A673 (cell line): ENCODE data around the gene NAALADL2. TPM values are rescaled to one million over a fixed set of nuclear protein-coding genes. Genes with fewer than 3 reads are reported as not detected.

Experiments used
- BruUV-seq: library from RNA; stranded (reverse); fragments of 400-500 nt; replicated peaks from 2 replicates; lab custom pipeline; 2021; lab: Mats Ljungman, UMichigan
- CTCF ChIA-PET: fragments of 300-600 bp; sonication (Branson Sonifier 250); formaldehyde crosslinking; loops from one replicate; lab custom pipeline; 2022; ENCODE audit warnings: antibody characterized with exemption; lab: Charles Lee
- POLR2A ChIA-PET: fragments of 300-600 bp; sonication (Branson Sonifier 250); formaldehyde crosslinking; loops from one replicate; lab custom pipeline; 2022; ENCODE audit warnings: antibody characterized with exemption; ENCODE audit not compliant: low non-redundant PET; lab: Charles Lee
- DNase-seq: peaks from one replicate; pipeline ENCODE4 v3.0.0-alpha.2; 2015; ENCODE audit warnings: low spot score
- H3K27ac ChIP-seq: fragments of 200-600 bp; sonication (generic); 2 replicates; pipeline ENCODE4 v1.5.1; 2016; ENCODE audit warnings: mixed run types, low read depth, mild to moderate bottlenecking, mixed read lengths, antibody characterized with exemption, low read length; ENCODE audit not compliant: poor library complexity, severe bottlenecking
- H3K27me3 ChIP-seq: fragments of 200-600 bp; sonication (generic); replicated peaks from 2 replicates; pipeline ENCODE4 v1.6.1; 2017; ENCODE audit warnings: mixed run types, low read depth, mild to moderate bottlenecking, mixed read lengths, antibody characterized with exemption, low read length; ENCODE audit not compliant: insufficient read depth, poor library complexity
- H3K36me3 ChIP-seq: fragments of 200-600 bp; sonication (generic); 2 replicates; pipeline ENCODE4 v1.6.1; 2016; ENCODE audit warnings: mixed run types, mild to moderate bottlenecking, mixed read lengths, antibody characterized with exemption, low read length; ENCODE audit not compliant: insufficient read depth, poor library complexity, severe bottlenecking
- H3K4me1 ChIP-seq: fragments of 200-600 bp; sonication (generic); 2 replicates; pipeline ENCODE4 v1.6.1; 2017; ENCODE audit warnings: mixed run types, mild to moderate bottlenecking, mixed read lengths, antibody characterized with exemption, low read length; ENCODE audit not compliant: insufficient read depth, poor library complexity, severe bottlenecking
- H3K4me3 ChIP-seq: fragments of 200-600 bp; sonication (generic); 2 replicates; pipeline ENCODE4 v1.5.1; 2016; ENCODE audit warnings: low read depth, mixed run types, mild to moderate bottlenecking, mixed read lengths, low read length; ENCODE audit not compliant: poor library complexity, severe bottlenecking
- H3K9me3 ChIP-seq: fragments of 200-600 bp; sonication (generic); 2 replicates; pipeline ENCODE4 v1.6.1; 2016; ENCODE audit warnings: mixed run types, low read depth, mild to moderate bottlenecking, mixed read lengths, antibody characterized with exemption, low read length; ENCODE audit not compliant: poor library complexity, severe bottlenecking
- CTCF ChIP-seq: fragments of 300-800, 200-600 bp; sonication (generic); conservative IDR thresholded peaks from 2 replicates; pipeline ENCODE4 v1.5.1; 2017; ENCODE audit warnings: low read depth, mild to moderate bottlenecking, antibody characterized with exemption, low read length, moderate library complexity, mixed read lengths
- EZH2 ChIP-seq: fragments of 200-600 bp; sonication (generic); IDR thresholded peaks from 2 replicates; pipeline ENCODE4 v1.6.1; 2017; ENCODE audit warnings: borderline replicate concordance, low read depth, mild to moderate bottlenecking, mixed read lengths, antibody characterized with exemption, low read length; ENCODE audit not compliant: poor library complexity, severe bottlenecking
- intact Hi-C: fragments of 100-400 bp; cut with micrococcal nuclease; formaldehyde crosslinking; loops from one replicate; pipeline ENCODE4 v1.10.0; 2022; ENCODE audit not compliant: unreplicated experiment
- total RNA-seq: library from RNA; stranded (reverse); gene quantifications from 2 replicates; pipeline ENCODE4 v1.2.3, GENCODE V29; 2021

NAALADL2 gene
- total RNA-seq, 1 experiment from 2014 or later: 0.64 TPM

- ChIA-PET POLR2A (no interaction called here), CTCF (no interaction called here)
- Histone ChIP-seq H3K4me3 (no peak overlapping the region), H3K27me3 (no peaks in the 10 kb centered on the region), H3K4me1 (no peaks in the 10 kb centered on the region), H3K36me3 (no peaks in the 10 kb centered on the region), H3K27ac (no peak overlapping the region), H3K9me3 (no peaks in the 10 kb centered on the region)
- intact Hi-C loops: no loop called here
- no TSS peak for BruUV-seq
- no peak for TF ChIP-seq EZH2
- TF ChIP-seq CTCF: no peak
- no peak for DNase-seq
These were observed 389.7 kb downstream of the NAALADL2 start for GRCh38 chr3:175248832-175249231.

- DNase-seq: no peak
- TF ChIP-seq CTCF: no peak
- no peak for TF ChIP-seq EZH2
- Histone ChIP-seq H3K4me1 (no peaks in the 10 kb centered on the region), H3K36me3 (no peaks in the 10 kb centered on the region), H3K27ac (no peak overlapping the region), H3K9me3 (no peaks in the 10 kb centered on the region), H3K27me3 (no peaks in the 10 kb centered on the region), H3K4me3 (no peak overlapping the region)
- ChIA-PET POLR2A (no interaction called here), CTCF (no interaction called here)
- BruUV-seq: no TSS peak
- intact Hi-C loops: no loop called here
These were observed 396.6 kb downstream of the NAALADL2 start for GRCh38 chr3:175255698-175256097.

GRCh38 chr3:175257123-175257522 lies 398.0 kb downstream of the NAALADL2 start:
- Histone ChIP-seq H3K27me3 (no peaks in the 10 kb centered on the region), H3K4me1 (no peaks in the 10 kb centered on the region), H3K36me3 (no peaks in the 10 kb centered on the region), H3K9me3 (no peaks in the 10 kb centered on the region), H3K4me3 (no peak overlapping the region), H3K27ac (no peak overlapping the region)
- TF ChIP-seq EZH2 (no peak), CTCF (no peak)
- intact Hi-C loops: no loop called here
- POLR2A ChIA-PET: interaction anchor here (0.7 kb wide), 1 partner anchor 13 kb away, joined by 19 read pairs; no protein-coding TSS in a partner anchor
- no peak for DNase-seq
- CTCF ChIA-PET: no interaction called here
- no TSS peak for BruUV-seq
